ENCODE data around the gene SLC39A1. TPM values are rescaled to one million over a fixed set of nuclear protein-coding genes. Genes with fewer than 3 reads are reported as not detected.

The SLC39A1 gene
- total and polyA plus RNA-seq, 9 of the 15 experiments (the other 6 are each of a cell fraction or from before 2014, with no cell fraction given), result 9.9 to 81.1 (median 62.7) TPM

GRCh38 chr1:153929981-153930948 lies 33.1 kb downstream of the SLC39A1 start (continued):
- TF ChIP-seq CTCF (IDR thresholded peaks at IDR 0.05 in 2 of 3, conservative IDR thresholded peaks at IDR 0.05 in 1 of 3; ENCODE audit: insufficient read depth in 2 of 3, low read depth in 1 of 3, low read length in 3 of 3), result no peak
- TF ChIP-seq CCAR2 (IDR thresholded peaks at IDR 0.05; ENCODE audit: low read depth, low read length), result no peak

GRCh38 chr1:153929426-153929825 lies 33.9 kb downstream of the SLC39A1 start:
- Histone ChIP-seq H3K4me1 (replicated peaks in 1 of 2; ENCODE audit: control insufficient read depth in 2 of 2, insufficient read depth in 2 of 2, low read length in 2 of 2) (no peaks in the 10 kb centered on the region; a peak in 3 of 5 replicates), H3K4me2 (ENCODE audit: insufficient read depth, low read length) (no peak overlapping the region), H3K27ac (ENCODE audit: extremely low read depth, low read depth, low read length) (no peak overlapping the region), H3K9me3 (replicated peaks; ENCODE audit: control insufficient read depth, insufficient read depth, low read depth, low read length) (no peaks in the 10 kb centered on the region), H2AFZ (ENCODE audit: low read depth, low read length) (no peak overlapping the region), H3K27me3 (ENCODE audit: control insufficient read depth in 2 of 2, insufficient read depth in 2 of 2, low read length in 2 of 2) (no peaks in the 10 kb centered on the region), H4K20me1 (replicated peaks; ENCODE audit: control insufficient read depth, insufficient read depth, low read length) (no peaks in the 10 kb centered on the region), H3K79me2 (ENCODE audit: control insufficient read depth, insufficient read depth, low read length) (no peaks in the 10 kb centered on the region), H3K36me3 (ENCODE audit: control insufficient read depth, insufficient read depth, low read length) (peaks cover 42% of the 10 kb centered on the region; the same call in 2 of the 3 replicates), H3K4me3 (no peak overlapping the region), H3K9ac (ENCODE audit: insufficient read depth in 1 of 2, low read depth in 2 of 2, low read length in 2 of 2) (no peak overlapping the region), H3K9me1 (ENCODE audit: control insufficient read depth, insufficient read depth, low read length) (no peaks in the 10 kb centered on the region)
- TF ChIP-seq ZNF274 (IDR thresholded peaks at IDR 0.05; ENCODE audit: borderline replicate concordance, low read depth, low read length), result no peak
- no peak for TF ChIP-seq ZNF699 (CRISPR knock-in tag; IDR thresholded peaks at IDR 0.05; ENCODE audit: insufficient replicate concordance)
- TF ChIP-seq GATAD2B (IDR thresholded peaks at IDR 0.05; ENCODE audit: borderline replicate concordance), result no peak
- no peak for TF ChIP-seq CTBP1 (IDR thresholded peaks at IDR 0.05; ENCODE audit: borderline replicate concordance)
- TF ChIP-seq BRF1 (IDR thresholded peaks at IDR 0.05; ENCODE audit: borderline replicate concordance, extremely low read depth, insufficient read length), result no peak
- TF ChIP-seq HCFC1 (IDR thresholded peaks at IDR 0.05; ENCODE audit: low read depth, low read length), result no peak
- no peak for TF ChIP-seq TGIF2 (CRISPR knock-in tag; IDR thresholded peaks at IDR 0.05)
- no peak for TF ChIP-seq U2AF1 (optimal IDR thresholded peaks at IDR 0.05; ENCODE audit: low read depth, low read length)
- TF ChIP-seq SAFB (IDR thresholded peaks at IDR 0.05; ENCODE audit: borderline replicate concordance, low read depth, low read length), result no peak
- TF ChIP-seq ZNF280B (CRISPR knock-in tag; IDR thresholded peaks at IDR 0.05), result no peak
- TF ChIP-seq SUPT5H (IDR thresholded peaks at IDR 0.05), result no peak
- TF ChIP-seq PHF8 (IDR thresholded peaks at IDR 0.05; ENCODE audit: borderline replicate concordance, low read length), result no peak
- no peak for TF ChIP-seq LCOR (CRISPR knock-in tag; IDR thresholded peaks at IDR 0.05)
- intact Hi-C loops (cut with micrococcal nuclease) (no loop called here), in situ Hi-C loops (cut with MboI) (no loop called here)
- ChIA-PET POLR2A (interaction anchor here (1.0 to 1.6 kb wide), 3 partner anchors 10 to 48 kb away, joined by 3 to 8 read pairs (median 5); partner anchors contain the start of gene JTB), CTCF (ENCODE audit: low intra/inter-chr PET ratio) (no interaction called here)
- FAIRE-seq (no peak), ATAC-seq (no peak), DNase-seq (ENCODE audit: extremely low read depth in 1 of 4, low spot score in 3 of 4) (no peak)
- WGBS (ENCODE audit: insufficient coverage, low coverage, missing lambda C conversion rate), result 78% methylated on average over 5 of the region's 5 CpGs
- no TSS peak for BruUV-seq (replicated peaks)
